Uterus (tissue), 4 donors: ENCODE results near the gene BTG4. TPM values are rescaled to one million over a fixed set of nuclear protein-coding genes. Genes with fewer than 3 reads are reported as not detected.

Experiments used
- DNase-seq, 2 donors: peaks; one replicate each; pipeline ENCODE4 v3.0.0-alpha.2; 2019 to 2020
- H3K27ac ChIP-seq, 2 donors: fragments of 200-600 bp; sonication (generic); 1 replicate in 1 of 2; 2 replicates in 1 of 2; pipeline ENCODE4 v1.5.1; 2016 to 2018
- H3K27me3 ChIP-seq, 2 donors: fragments of 200-600 bp; sonication (generic); one replicate each; pipeline ENCODE4 v1.5.1; 2018 to 2019; ENCODE audit warnings: control low read depth in 1 of 2
- H3K36me3 ChIP-seq, 2 donors: fragments of 200-600 bp; sonication (generic); one replicate each; pipeline ENCODE4 v1.5.1; 2019; ENCODE audit warnings: control low read depth in 1 of 2
- H3K4me1 ChIP-seq, 2 donors: fragments of 200-600 bp; sonication (generic); one replicate each; pipeline ENCODE4 v1.5.1; 2018 to 2019; ENCODE audit warnings: control low read depth in 1 of 2
- H3K4me3 ChIP-seq, 2 donors: fragments of 200-600 bp; sonication (generic); 1 replicate in 1 of 2; 2 replicates in 1 of 2; pipeline ENCODE4 v1.5.1; 2018 to 2019; ENCODE audit warnings: mild to moderate bottlenecking in 1 of 2
- H3K9me3 ChIP-seq, 2 donors: fragments of 200-600 bp; sonication (generic); one replicate each; pipeline ENCODE4 v1.5.1; 2019; ENCODE audit warnings: control low read depth in 1 of 2
- CTCF ChIP-seq, 4 experiments: fragments of 200-600 bp in 2 of 4; fragments of 450-650 bp in 2 of 4; sonication (generic) in 2 of 4; IDR thresholded peaks; one replicate each; pipeline ENCODE4 v1.5.1; 2016 to 2019; ENCODE audit warnings: antibody characterized with exemption in 4 of 4, mild to moderate bottlenecking in 2 of 4, moderate library complexity in 1 of 4
- POLR2A ChIP-seq, 2 donors: fragments of 450-650 bp; IDR thresholded peaks; one replicate each; pipeline ENCODE4 v1.6.1; 2016; ENCODE audit warnings: antibody characterized with exemption in 2 of 2, mild to moderate bottlenecking in 1 of 2, moderate library complexity in 1 of 2
- intact Hi-C: fragments of 100-400 bp; cut with DNase I; formaldehyde crosslinking; loops from one replicate; pipeline ENCODE4 v1.15.1; 2023; ENCODE audit warnings: low total_unique reads
- total RNA-seq, 4 donors: library from RNA; depleted of rRNA in 3 of 4; stranded (reverse); fragments of >200 nt in 3 of 4; gene quantifications; one replicate each; pipeline versions ENCODE4 v1.1.0 to v1.2.4, GENCODE V29; 2014 to 2023
- donor health status: DM: yes; HTN: yes; CAD: no.

BTG4 gene
- total RNA-seq, 4 donors from 2014 or later: not detected

DNA sequence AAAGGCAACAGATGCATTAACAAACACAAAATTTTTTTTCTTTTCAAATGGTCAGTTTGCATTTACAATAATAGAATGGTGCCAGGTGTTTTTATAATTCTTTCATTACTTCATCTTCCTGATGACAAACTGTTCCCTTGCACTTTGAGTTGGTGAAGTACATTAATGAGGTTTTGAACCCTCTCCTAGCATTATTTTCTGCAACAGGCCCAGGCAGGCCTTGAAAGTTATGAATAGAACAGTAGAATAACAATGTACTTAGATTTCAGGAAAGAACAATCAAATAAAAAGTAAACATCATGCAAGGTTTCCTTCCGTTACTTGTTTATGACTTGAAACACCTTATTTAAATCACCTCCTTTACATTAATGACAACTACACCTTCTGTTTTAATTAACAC, 9.6 kb downstream of the BTG4 start:
- Histone ChIP-seq H3K27me3 (no peaks in the 10 kb centered on the region), H3K4me3 (no peak overlapping the region), H3K27ac (no peak overlapping the region), H3K4me1 (no peaks in the 10 kb centered on the region), H3K36me3 (no peaks in the 10 kb centered on the region), H3K9me3 (no peaks in the 10 kb centered on the region)
- intact Hi-C loops: no loop called here
- no peak for DNase-seq
- TF ChIP-seq CTCF (IDR thresholded peaks at IDR 0.05) (no peak), POLR2A (IDR thresholded peaks at IDR 0.05) (no peak)

DNA sequence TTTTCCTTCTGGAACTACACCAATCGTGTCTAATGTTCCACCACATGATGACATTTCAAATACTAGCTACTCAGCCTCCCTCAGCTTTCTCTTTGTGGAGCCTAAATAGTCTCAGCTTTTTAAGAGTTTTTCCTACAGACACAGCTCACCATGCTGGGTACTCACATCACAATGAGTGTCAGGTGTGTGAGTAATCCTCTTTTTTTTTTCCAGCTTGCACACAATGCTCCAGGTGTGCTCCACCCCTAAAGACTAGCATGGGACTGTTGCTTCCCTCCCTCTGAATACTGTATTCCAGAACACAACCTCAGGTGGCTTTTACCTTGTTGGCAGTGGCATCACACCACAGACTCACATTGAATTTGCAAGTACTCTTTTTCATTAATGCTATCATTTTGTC, 11.7 kb downstream of the BTG4 start:
- TF ChIP-seq CTCF (IDR thresholded peaks at IDR 0.05) (no peak), POLR2A (IDR thresholded peaks at IDR 0.05) (no peak)
- H3K27me3 ChIP-seq: no peaks in the 10 kb centered on the region
- no peak overlapping the region for H3K4me3 ChIP-seq
- H3K36me3 ChIP-seq: no peaks in the 10 kb centered on the region
- DNase-seq: no peak
- no peaks in the 10 kb centered on the region for H3K4me1 ChIP-seq
- H3K9me3 ChIP-seq: no peaks in the 10 kb centered on the region
- intact Hi-C loops: no loop called here
- H3K27ac ChIP-seq: no peak overlapping the region

DNA sequence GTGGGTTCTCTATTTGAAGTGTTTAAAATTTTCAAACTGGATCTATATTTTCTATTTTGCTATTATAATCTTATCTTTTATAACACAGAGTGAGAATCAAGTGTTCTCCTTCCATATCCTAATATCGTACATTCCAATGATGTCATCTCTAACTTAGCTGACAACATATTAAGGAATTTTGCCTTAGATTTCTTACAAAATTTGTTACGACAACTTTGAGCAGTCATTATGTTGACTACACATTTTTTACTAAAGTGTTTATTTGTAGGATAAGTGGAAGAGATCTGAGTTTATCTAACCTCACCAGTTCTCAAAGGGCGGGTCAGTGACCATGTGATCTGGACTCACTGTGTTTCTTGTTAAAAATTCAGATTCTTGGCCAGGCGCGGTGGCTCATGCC, 12.7 kb downstream of the BTG4 start:
- no peaks in the 10 kb centered on the region for H3K27me3 ChIP-seq
- no peaks in the 10 kb centered on the region for H3K4me1 ChIP-seq
- no peak for DNase-seq
- H3K4me3 ChIP-seq: no peak overlapping the region
- H3K9me3 ChIP-seq: no peaks in the 10 kb centered on the region
- H3K36me3 ChIP-seq: no peaks in the 10 kb centered on the region
- TF ChIP-seq CTCF (IDR thresholded peaks at IDR 0.05) (no peak), POLR2A (IDR thresholded peaks at IDR 0.05) (no peak)
- intact Hi-C loops: no loop called here
- H3K27ac ChIP-seq: no peak overlapping the region

DNA sequence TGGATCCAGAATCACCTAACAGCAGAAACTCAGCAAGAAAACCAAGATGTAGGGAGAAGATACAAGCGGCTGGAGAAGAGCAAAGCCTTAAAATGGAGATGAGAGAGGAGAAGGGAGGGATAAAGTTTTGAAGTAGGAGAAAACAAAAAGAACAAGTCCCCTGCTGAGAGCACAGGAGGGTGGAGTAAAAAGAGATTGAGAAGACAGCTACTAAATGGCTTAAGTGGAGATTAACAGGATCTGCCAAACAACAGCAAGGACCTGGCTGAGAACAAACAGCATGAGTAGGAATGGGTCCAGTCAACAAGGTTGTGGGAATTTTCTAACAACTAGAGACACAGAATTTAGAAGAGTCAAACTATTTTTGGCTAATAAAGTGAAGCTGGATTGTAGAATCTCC, 18.1 kb downstream of the BTG4 start:
- Histone ChIP-seq H3K9me3 (no peaks in the 10 kb centered on the region), H3K4me3 (no peak overlapping the region), H3K4me1 (no peaks in the 10 kb centered on the region), H3K27ac (no peak overlapping the region), H3K27me3 (no peaks in the 10 kb centered on the region), H3K36me3 (no peaks in the 10 kb centered on the region)
- intact Hi-C loops: no loop called here
- DNase-seq: no peak
- TF ChIP-seq CTCF (IDR thresholded peaks at IDR 0.05) (no peak), POLR2A (IDR thresholded peaks at IDR 0.05) (no peak)

- Histone ChIP-seq H3K4me3 (no peak overlapping the region), H3K27ac (no peak overlapping the region), H3K27me3 (no peaks in the 10 kb centered on the region), H3K36me3 (no peaks in the 10 kb centered on the region), H3K4me1 (no peaks in the 10 kb centered on the region), H3K9me3 (peaks cover 0 to 10% of the 10 kb centered on the region in 2 donors)
- DNase-seq: no peak
- TF ChIP-seq CTCF (IDR thresholded peaks at IDR 0.05): no peak
- no peak for TF ChIP-seq POLR2A (IDR thresholded peaks at IDR 0.05)
- intact Hi-C loops: no loop called here
Measured at GRCh38 chr11:111490496-111490895, 21.7 kb downstream of the BTG4 start.
